HG03565 (cell line): ENCODE data around the gene DBET.
"Not testable (repeated sequence)": the region's sequence is repeated elsewhere in the genome, so short reads cannot be mapped to it uniquely, and the experiment has no call there.

ENCODE experiments used
- ATAC-seq: cut with Tn5 transposase; IDR thresholded peaks from one replicate; pipeline ENCODE4 v1.9.1; 2021; ENCODE audit warnings: mild to moderate bottlenecking, moderate library complexity; ENCODE audit not compliant: unreplicated experiment

The DBET gene

DNA sequence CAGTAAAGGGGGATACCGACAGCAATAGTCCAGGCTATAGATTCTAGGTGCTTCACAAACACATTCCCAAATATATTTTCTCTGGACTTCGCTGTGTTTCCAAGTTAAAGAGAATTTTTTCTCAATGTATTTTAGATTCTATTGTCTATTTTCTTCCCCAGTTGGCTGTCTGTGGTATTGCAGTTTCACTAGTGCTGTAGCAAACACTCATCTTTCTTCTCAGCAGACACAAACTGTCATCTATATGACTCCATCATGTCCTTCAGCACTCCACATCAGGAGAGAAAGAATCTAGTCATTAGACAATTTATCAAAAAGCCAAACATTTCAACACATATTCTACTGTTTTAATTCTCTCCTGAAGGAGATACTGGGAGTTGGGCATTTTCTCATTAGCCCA is at the start of gene DBET:
Gene DBET (plus strand): TSS at position 161 of the 400 bp plus-strand sequence.
- ATAC-seq = not testable (repeated sequence)

DNA sequence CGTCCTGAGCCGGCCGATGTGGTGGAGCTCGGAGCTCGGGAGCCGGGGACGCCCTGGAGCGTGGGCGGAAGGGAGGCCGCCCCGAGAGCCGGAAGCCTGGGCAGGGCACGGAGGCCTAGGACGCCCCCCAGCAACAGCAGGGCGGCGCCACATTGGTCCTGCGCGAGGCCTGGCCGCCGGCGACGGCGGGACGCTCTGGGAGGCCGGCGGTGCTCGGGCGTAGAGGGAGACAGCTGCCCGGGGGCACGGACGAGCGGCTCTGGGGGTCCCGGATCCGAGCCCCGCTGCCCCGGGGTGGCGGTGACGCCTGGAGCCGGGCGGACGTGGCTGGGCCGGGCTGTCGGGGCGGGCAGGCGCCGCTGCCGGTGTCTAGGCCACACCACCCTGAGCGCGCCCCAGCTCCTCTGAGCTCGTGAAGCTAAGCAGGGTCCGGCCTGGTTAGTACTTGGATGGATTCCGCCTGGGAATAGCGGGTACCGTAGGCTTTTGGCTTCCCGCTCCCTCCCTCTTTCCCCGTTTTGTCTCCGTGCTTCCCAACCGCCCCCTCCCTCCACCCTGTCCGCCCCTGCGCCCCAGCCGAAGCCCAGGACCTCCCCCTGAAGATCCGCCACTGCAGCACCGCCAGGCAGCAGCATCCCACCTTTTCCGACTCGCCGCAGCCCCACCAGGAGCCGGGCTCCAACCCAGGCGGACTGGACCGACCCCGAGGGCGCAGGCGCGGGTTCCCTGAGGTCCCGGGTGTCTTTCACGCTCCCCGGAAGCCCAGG is 49.3 kb upstream of the DBET start:
- no peak for ATAC-seq

DNA sequence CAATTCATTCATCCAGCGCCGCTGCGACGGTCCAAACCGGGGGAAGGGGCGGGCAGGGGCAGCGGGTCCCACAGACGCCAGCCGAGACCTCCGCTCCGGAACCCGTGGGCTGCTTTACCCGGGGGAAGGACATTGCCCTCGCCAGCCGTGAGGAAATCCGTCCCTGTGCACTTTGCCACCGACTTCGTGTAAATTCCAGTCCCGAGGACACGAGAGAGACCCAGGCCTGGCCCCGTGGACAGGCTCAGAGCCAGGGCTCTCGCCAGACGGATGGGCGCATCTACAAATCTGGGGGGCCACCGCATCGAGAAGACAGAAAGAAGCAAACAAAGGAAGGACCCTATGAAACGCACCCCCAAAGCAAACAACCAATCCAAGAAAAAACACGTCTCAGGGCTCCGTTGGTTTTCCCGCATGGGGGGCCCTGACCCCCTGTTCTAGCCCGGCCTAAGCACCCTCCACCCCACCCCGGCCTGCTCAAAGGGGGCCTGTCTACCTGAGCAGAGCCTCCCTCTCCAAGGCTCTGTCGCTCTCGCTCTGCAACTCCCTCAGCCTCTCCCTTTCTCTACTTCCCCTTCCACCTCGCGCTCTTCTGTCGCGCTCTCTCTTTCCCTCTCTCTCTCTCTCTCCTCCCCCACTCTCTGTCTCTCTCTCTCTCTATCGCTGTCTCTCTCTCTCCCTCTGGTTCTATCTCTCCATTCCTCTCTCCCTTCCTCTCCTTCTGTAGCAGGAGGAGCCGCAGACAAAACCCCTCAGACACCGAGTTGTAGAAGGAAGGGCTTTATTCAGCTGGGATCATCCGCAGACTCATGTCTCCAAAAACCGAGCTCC is 48.5 kb upstream of the DBET start:
- no peak for ATAC-seq

DNA sequence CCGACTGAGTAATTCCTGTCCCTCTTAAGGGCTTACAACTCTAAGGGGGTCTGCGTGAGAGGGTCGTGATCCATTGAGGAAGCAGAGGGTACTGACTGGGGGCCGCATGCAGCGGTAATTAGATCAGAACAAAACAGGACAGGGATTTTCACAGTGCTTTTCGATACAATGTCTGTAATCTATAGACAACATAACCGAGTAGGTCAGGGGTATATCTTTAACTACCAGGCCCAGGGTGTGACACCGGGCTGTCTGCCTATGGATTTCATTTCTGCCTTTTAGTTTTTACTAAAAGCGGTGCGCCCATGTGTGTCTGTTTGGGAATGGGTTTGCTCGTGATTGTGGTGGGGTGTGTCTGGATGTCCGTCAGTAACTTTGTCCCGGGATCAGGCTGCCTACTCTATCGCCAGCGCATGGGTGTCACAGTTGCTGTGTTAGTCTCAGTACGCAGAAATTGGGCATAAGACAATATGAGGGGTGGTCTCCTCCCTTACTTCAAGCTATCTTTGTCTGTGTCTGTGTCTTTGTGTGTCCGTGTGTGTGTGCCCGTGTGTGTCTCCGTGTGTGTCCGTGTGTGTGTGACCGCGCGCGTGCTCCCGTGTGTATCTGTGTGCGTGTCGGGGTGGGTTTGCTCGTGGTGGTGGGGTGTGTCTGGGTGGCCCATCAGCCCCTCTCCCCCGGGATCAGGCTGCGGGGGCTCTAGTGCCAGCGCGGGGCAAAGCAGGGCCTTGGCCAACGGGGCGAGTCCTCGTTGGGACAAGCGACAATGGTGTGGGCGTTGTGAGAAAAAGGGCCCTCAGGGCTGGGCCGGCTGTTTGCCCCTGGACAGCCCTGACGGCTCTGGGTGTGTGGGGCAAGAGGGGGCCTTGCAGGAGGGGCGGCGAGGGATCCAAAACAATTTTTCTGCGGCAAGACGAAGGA is 47.7 kb upstream of the DBET start:
- ATAC-seq = no peak

DNA sequence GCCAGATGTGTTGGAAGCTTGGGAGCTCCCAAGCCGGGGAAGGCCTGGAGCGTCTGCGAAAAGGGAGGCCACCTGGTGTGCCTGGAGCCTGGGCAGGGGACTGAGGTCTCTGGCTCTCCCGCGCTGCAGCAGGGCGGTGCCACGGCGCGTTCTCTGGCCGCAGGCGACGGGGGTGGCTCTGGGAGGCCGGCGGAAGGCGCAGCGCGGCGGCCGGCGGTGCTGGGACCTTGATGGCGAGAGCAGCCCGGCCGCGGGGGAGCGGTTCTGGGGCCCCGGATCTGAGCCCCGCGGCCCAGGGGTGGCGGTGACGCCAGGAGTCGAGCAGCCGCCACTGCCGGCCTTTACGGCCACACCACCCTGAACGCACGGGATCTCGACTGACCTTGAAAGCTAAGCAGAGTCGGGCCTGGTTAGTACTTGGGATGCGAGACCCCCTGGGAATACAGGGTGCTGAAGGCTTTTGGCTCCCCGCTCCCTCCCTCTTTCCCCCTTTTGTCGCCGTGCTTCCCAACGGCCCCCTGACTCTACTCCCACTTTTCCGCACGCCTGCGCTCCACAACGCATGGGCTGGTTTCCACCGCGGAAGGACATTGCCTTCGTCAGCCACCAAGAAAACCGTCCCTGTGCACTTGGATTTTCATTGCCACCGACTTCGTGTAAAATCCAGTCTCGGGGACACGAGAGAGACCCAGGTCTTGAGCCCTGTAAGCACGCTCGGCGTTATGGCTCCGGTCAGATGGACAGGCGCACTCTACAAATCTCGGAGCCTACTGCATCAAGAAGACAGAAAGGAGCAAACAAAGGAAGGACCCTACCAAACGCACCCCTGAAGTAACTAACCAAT is 46.7 kb upstream of the DBET start:
- ATAC-seq = no peak

DNA sequence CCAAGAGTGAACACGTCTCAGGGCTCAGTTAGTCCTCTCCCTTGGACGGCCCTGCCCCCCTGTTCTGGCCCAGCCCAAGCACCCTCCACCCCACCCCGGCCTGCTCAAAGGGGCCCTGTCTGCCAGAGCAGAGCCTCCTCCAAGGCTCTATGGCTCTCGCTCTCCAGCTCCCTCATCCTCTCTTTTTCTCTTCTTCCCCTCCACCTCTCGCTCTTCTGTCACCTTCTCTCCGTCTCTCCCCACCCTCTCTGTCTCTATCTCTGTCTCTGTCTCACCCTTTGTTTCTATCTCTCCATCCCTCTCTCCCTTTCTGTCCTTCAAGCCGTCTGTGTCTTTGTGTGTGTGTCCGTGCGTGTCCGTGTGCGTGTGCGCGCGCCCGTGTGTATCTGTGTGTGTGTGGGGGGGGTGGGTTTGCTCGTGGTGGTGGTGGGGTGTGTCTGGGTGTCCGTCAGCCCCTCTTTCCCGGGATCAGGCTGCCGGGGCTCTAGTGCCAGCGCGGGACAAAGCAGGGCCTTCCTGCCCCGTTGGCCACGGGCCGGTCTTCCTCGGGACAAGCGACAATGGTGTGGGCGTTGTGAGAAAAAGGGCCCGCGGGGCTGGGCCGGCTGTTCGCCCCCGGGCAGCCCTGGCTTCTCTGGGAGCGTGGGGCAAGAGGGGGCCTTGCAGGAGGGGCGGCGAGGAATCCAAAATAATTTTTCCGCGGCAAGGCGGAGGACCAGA is 45.9 kb upstream of the DBET start:
- ATAC-seq = no peak

DNA sequence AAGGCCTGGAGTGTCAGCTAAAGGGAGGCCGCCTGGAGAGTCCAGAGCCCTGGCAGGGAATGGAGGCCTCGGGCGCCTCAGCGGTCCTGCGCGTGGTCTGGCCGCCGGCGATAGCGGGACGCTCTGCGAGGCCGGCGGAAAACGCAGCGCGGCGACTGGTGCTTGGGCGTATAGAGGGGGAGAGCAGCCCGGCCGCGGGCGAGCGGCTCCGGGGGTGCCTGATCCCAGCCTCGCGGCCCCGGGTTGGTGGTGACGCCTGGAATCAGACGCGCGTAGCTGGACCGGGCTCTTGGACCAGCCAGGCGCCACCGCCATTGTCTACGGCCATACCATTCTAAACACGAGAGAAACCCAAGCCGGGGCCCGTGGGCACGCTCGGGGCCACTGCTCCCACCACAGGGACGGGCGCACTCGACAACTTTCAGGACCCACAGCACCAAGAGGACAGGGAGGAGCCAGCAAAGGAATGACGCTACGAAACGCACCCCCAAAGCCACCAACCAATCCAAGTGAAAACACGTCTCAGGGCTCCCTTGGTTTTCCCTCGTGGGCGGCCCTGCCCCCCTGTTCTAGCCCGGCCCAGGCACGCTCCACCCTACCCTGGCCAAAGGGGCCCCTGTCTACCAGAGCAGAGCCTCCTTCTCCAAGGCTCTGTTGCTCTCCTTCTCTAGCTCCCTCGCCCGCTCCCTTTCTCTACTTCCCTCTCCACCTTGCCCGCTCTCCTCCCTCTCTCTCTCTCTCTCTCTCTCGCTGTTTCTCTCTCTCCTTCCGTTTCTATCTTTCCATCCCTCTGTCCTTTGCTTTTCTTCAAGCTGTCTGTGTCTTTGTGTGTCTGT is 45.1 kb upstream of the DBET start:
- no peak for ATAC-seq

DNA sequence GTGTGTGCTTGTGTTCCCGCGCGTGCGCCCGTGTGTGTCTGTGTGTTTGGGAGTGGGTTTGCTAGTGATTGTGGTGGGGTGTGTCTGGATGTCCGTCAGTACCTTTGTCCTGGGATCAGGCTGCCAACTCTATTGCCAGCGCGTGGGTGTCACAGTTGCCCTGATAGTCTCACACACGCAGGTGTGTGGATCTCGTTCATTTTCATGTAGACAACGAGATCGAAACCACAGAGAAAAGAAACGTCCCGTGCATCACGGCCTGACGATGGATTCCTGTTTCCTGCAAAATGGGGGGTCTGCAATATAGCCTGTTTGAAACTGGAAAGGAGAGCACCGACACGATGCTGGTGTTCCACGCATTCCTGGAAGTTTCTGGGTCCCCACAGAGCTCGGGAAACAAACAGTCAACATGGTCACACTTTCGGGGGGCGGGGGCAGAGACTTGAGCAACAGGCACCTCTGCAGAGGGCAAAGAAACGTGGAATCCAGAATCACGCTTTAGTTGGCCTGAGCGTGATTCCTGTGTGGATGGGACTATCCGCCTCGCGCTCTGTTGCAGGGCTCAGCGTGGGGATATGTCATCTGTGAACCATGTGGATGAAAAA is 44.3 kb upstream of the DBET start:
- ATAC-seq = not testable (repeated sequence)

DNA sequence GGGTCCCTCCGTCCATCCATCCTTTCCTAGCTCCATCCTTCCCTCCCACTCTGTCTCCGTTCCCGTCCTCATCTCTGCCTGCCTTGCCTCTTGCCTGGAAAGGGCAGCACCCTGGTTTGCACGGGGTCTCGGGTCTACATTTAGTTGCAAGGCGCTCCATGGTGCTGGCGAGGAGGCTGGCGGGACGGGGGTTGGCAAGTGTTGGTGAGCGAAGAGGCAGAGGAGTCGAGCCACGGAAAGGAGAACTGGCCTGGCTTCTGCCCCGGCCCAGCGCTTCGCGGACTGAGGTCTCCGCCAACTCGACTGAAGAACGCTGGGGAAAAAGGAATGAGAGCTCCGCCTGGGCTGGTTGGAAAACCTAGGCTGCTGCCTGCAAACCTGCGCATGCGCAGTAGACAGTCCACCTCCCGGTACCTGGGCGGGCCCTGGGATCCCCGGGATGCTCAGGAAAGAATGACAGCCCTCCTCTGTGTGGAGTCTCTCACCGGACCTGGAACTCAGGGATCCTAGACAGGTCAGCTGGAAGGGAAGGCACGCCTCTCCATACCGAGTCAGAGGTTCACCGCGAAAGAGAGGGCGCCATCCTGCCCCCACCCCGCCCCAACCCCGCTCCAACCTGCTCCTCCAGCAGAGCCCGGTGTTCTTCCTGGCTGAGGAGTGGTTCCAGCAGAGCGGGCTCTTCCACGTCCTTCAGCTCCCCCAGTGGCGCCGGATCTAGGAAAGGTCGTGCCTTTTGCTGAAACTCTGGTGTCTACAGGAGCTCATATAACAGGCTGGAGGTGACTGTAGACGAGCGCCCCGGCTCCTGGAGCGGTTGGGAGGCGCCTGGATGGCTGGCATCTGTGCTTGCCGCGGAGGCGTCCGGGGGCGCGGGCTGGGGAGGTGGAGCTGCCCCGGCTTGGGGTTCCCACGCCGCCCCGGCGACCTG is 43.2 kb upstream of the DBET start:
- no peak for ATAC-seq

DNA sequence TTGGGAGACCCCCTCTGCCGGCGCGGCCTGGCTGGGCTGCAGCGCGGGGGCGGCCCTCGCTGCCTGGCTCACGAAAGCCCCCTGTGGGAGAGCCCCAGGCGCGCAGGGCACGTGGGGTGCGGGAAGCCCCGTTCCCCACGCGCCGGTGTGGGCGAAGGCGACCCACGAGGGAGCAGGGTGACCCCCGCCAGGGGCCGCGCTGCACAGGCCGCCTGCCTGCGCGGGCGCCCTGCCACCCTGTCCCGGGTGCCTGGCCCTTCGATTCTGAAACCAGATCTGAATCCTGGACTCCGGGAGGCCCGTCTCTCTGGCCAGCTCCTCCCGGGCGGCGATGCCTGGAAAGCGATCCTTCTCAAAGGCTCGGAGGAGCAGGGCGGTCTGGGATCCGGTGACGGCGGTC is 42.3 kb upstream of the DBET start:
- ATAC-seq = not testable (repeated sequence)

DNA sequence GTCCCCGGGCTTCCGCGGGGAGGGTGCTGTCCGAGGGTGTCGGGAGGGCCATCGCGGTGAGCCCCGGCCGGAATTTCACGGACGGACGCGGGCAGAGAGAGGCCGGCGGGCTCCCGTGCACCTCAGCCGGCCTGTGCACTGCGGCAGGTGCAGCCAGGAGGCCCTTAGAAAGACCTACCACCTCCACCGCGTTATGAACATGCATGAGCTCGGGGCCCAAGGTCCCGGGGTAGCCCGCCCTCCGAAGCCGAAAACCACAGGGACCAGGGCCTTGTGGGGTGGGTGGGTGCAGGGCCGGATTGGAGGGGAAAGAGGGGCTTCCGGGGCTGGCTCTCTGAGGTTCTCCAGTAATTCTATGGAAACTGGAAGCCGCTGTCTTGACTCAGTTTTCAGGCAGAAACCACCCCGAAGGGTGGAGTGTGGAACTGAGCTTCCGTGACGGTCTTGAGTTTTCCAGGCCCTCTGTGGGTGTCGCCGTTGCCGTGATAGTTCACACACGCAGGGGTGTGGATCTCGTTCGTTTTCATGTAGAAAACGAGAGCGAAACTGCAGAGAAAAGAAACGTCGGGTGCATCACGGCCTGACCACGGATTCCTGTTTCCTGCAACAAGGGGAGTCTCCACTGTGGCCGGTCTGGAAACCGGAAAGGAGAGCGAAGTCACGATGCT is 41.6 kb upstream of the DBET start:
- not testable (repeated sequence) for ATAC-seq

DNA sequence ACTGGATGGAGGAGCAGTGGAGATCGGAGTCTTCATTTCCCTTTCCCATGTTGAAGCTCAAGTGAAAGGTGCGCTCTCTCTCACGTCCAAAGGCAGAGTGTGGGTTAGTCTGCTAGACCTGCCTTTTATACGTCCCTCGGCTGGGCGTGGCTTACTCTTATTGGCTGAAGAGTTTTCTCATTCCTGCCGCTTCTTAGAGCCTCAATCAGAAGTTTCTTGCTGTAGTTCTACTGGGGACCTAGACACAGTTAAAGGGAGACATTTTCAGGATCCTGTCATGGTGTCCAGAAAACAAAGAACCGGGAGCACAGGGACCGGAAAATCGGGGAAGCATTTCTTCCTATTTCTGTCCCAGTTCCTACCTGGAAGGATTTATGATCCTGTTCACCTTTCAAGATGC is 37.1 kb upstream of the DBET start, which contains the start of gene FRG2:
Gene FRG2 (minus strand): TSS at position 101 of the 400 bp plus-strand sequence. CDS start 52 bp downstream, at position 49.
- ATAC-seq = not testable (repeated sequence)

DNA sequence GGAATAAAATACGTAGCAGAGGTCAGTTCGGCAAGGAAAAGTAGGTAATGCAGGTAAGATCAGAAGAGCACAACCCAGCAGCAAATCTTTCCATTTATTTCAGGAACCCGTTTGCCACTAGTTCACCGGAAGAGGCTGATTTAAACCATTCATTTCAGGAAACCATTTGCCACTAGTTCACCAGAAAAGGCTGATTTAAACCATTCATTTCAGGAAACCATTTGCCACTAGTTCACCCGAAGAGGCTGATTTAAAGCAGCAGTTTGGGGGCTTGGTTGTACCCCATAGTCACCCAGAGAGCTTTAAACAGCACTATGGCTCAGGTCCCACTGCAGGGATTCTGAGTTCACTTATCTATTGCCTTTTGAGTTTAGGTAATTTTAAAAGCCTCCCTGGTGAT is 33.0 kb upstream of the DBET start:
- ATAC-seq = not testable (repeated sequence)

DNA sequence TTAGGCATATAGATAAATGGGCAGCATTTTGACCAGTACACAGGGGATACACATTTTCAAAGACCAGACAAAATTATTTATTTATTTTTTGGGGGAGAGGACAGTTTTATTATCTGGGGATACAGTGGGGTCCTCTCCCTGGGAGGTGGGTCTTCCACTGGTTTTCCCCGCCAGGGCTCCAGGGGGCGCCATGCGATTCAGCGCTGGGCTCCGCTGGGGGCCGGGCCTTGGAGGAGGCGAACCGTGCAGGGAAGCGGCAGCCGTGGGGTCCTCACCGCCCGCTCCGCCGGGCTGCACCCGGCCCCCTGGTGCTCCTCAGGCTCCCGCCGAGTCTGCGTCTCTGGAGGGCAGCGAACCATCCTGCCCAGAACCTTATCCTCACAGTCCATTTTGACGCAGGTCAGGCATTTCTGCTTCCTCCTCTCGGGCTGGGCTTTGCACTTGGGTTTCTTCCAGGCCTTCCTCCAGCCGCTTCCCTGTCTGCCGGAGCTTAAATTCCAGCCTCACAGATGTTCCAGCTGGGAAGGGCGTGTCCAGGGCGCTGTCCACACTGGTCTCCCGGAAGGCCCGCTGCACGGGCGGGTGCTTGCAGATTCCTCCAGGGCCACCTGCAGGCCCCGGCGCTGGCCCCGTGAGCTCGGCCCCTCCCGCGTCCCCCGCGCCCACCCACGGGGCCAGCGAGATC is 26.5 kb upstream of the DBET start:
- ATAC-seq = not testable (repeated sequence)

DNA sequence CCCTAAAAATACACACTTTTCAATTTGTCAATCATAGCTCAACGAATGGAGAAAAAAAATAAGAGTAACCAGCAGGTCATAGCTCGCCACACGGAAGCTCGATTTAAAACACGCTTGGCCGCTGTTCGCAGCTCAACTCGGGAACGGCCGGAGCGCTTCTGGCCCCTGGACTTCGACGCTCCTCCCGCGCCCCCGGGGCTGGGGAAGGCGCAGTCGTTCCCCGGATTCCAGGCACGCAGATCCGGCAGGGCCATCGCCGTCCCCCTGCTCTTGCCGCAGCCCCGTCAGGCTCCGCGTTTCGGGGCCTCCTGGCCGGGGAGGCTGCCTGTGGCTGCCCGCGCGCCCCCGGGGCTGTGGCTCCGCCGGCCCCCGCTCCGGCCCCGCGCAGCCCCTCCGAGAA is 23.4 kb upstream of the DBET start:
- ATAC-seq = not testable (repeated sequence)

DNA sequence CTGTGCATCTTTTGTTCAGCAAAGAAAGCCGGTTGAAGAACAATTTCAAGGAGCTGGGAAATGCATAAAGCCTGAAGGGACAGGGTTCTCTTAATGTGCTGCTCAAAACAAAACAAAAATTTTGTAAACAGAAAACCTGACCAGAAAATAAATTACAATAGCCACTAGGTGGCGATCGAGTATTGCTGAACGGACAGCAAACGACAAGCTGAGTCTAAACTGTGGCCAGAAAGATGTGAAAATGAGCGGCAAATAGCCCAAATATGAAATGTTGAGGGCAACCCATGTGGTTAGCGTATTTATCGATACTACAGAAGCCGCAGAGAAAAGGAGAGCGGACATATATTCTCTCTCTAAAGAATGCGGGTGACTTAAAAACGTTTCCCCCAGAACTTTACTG is 16.7 kb upstream of the DBET start:
- not testable (repeated sequence) for ATAC-seq
